Measurements from ENCODE around the gene TNRC6B.

GRCh38 chr22:40329466-40329865 lies 151.7 kb downstream of the TNRC6B start:
- TF ChIP-seq CTCF (IDR thresholded peaks at IDR 0.05), result no peak
- no peak for TF ChIP-seq POLR2A (IDR thresholded peaks at IDR 0.05)

All from lower leg skin (tissue), 3 donors.